Epithelial cell of proximal tubule (primary cell): ENCODE data around the gene RRP8. TPM values are rescaled to one million over a fixed set of nuclear protein-coding genes. Genes with fewer than 3 reads are reported as not detected.

Experiments used
- DNase-seq: peaks from one replicate; pipeline ENCODE4 v3.0.0-alpha.2; 2011; ENCODE audit warnings: low read depth
- H3K4me3 ChIP-seq: 2 replicates; pipeline ENCODE4 v1.5.1; 2011; ENCODE audit warnings: low read depth, mild to moderate bottlenecking, low read length
- total RNA-seq: library from RNA; depleted of rRNA; stranded (reverse); fragments of >200 nt; gene quantifications from 2 replicates; pipeline ENCODE4 v1.2.3, GENCODE V29; 2015
- TF ChIP-seq, protein P1 (sequence below): conservative IDR thresholded peaks from 2 replicates; pipeline ENCODE4 v1.5.1; 2012; ENCODE audit warnings: low read depth, mild to moderate bottlenecking, low read length

Gene RRP8
- total RNA-seq, 1 donor from 2014 or later, result 6.7 TPM

DNA sequence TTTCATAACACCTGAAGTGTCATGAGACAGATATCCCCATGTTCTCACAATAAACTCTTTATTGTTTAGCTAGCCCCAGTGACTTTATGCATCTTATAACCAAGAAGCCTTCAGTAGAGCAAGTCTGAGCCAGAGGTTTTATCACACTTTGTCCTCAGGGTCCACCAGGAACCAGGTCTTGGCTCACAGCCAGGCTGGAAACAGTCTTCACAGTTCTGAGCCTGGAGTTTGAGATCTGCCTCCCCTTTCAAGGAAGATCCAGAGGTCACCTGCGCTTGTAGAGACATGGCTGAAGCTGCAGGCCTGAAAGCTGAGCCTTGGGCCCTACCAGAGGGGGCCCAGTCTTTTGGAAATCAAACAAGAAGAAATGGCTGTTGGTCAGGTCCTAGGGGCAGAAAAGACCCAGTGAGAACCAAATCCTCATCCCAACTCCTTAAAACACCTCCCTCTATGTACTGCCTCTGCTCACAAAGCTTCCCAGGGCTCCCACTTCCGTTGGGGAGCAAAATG lies 3.5 kb downstream of the RRP8 start:
- no peak overlapping the region for H3K4me3 ChIP-seq
- DNase-seq, result no peak
- TF ChIP-seq, protein P1, sequence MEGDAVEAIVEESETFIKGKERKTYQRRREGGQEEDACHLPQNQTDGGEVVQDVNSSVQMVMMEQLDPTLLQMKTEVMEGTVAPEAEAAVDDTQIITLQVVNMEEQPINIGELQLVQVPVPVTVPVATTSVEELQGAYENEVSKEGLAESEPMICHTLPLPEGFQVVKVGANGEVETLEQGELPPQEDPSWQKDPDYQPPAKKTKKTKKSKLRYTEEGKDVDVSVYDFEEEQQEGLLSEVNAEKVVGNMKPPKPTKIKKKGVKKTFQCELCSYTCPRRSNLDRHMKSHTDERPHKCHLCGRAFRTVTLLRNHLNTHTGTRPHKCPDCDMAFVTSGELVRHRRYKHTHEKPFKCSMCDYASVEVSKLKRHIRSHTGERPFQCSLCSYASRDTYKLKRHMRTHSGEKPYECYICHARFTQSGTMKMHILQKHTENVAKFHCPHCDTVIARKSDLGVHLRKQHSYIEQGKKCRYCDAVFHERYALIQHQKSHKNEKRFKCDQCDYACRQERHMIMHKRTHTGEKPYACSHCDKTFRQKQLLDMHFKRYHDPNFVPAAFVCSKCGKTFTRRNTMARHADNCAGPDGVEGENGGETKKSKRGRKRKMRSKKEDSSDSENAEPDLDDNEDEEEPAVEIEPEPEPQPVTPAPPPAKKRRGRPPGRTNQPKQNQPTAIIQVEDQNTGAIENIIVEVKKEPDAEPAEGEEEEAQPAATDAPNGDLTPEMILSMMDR, result no peak

- H3K4me3 ChIP-seq, result no peak overlapping the region
- TF ChIP-seq, protein P1, result no peak
- DNase-seq, result no peak
Measured at GRCh38 chr11:6599449-6599848, 4.0 kb downstream of the RRP8 start.

- no peak for DNase-seq
- TF ChIP-seq, protein P1, result no peak
- no peak overlapping the region for H3K4me3 ChIP-seq
Measured at GRCh38 chr11:6598555-6598954, 4.9 kb downstream of the RRP8 start.

- no peak overlapping the region for H3K4me3 ChIP-seq
- TF ChIP-seq, protein P1, result no peak
- DNase-seq, result no peak
Measured at GRCh38 chr11:6596239-6596877, 7.1 kb downstream of the RRP8 start.

DNA sequence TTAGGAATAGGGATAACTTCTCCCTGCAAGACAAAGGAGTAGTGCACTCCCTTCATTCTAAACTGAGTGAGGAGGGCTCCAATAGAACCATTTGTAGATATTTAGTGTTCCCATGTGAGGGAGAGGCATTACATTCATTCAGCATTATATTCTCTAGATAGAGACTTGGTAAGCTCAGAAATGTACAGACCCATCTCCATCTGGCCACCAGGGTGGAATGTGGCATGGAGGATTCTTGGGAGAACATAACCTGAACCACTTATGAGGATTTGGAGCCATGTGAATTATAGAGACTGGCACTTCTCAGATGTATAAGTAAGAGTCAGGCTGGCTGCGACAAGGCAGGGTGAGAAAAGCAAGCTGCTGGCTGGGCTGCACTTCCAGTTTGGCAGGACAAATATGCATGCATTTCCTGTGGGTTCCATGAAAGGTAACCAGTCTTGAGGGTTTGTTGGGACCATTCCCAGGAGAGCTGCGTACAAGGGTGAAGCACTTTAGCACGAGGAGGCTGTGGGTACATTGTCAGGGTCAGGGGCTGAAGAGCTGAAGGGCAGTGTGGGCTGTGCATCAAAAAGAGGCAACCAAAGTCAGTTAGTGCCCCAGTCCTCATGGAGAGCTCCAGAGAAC lies 9.2 kb downstream of the RRP8 start:
- no peak overlapping the region for H3K4me3 ChIP-seq
- no peak for DNase-seq
- TF ChIP-seq, protein P1, result peak; percentile 11

DNA sequence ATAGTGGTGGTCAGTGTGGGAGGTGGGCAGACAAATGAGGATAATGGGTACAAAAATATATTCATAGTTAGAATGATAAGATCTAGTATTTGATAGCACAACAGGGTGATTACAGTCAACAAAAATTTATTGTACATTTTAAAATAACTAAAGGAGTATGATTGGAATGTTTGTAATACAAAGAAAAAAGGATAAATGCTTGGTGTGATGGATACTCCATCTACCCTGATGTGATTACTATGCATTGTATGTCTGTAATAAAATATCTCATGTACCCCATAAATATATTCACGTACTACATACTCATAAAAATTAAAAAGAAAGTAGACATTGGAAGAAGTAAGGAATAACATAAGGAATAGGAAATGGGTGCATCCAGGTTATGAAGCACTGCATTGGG lies 15.4 kb downstream of the RRP8 start:
- TF ChIP-seq, protein P1, result no peak
- DNase-seq, result no peak
- no peak overlapping the region for H3K4me3 ChIP-seq
